ENCODE measurements around the gene ZBTB26.
"Not testable (repeated sequence)": the region's sequence is repeated elsewhere in the genome, so short reads cannot be mapped to it uniquely, and the experiment has no call there.

Gene ZBTB26

DNA sequence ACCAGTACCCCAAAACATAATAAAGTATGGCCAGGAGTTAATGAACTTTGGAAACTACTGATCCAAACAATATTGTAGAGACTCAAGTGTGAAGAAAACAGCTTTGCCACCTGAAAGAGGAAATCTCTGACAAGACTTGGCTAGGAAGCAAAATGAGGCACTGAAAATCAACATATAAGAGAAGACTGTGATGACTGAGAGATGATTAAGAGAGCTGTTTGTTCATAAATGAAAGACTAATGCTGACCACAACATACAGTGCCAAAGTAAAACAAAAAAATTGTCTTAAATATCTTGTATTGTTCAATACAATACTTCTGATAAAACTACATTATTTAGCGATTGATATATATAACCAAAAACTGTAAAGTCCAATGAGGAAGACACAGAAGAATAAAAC lies 33.3 kb downstream of the ZBTB26 start:
- H3K9me3 ChIP-seq (ENCODE audit: control insufficient read depth in 2 of 2, low read length in 2 of 2): no peaks in the 10 kb centered on the region
- H3K27ac ChIP-seq (ENCODE audit: low read depth in 2 of 2, low read length in 2 of 2): no peak overlapping the region
- no peaks in the 10 kb centered on the region for H3K27me3 ChIP-seq (ENCODE audit: control insufficient read depth in 2 of 2, insufficient read depth in 2 of 2, low read length in 2 of 2)
- H3K36me3 ChIP-seq (ENCODE audit: control insufficient read depth in 2 of 2, insufficient read depth in 2 of 2, low read length in 2 of 2): peaks cover 3 to 11% of the 10 kb centered on the region in 2 donors
- H3K9ac ChIP-seq (ENCODE audit: low read depth in 1 of 2, low read length in 2 of 2): no peak overlapping the region
- H3K4me3 ChIP-seq (ENCODE audit: low read length in 2 of 2): no peak overlapping the region
- H3K4me1 ChIP-seq (ENCODE audit: control insufficient read depth in 2 of 2, insufficient read depth in 2 of 2, low read length in 2 of 2): no peaks in the 10 kb centered on the region

DNA sequence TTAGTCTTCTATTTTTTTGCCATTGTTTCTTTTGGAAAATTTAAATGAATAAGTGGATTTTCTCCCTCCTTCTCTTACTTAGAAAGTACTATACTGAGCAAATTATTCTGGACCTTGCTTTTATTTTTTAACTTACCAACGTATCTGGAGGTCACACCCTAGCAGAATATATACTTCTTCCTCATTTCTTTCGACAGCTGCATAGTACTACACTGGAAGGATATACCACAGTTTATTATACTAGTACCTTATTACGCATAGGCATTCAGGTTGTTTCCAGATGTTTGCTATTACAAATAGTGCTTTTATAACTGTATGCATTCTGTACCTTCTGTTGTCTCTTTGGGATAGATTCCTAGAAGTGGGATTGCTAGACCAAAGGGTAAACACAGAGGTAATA lies 42.8 kb downstream of the ZBTB26 start:
- H3K9me3 ChIP-seq (ENCODE audit: control insufficient read depth in 2 of 2, low read length in 2 of 2): no peaks in the 10 kb centered on the region
- H3K36me3 ChIP-seq (ENCODE audit: control insufficient read depth in 2 of 2, insufficient read depth in 2 of 2, low read length in 2 of 2): peaks cover 22% of the 10 kb centered on the region in 2 donors
- H3K27ac ChIP-seq (ENCODE audit: low read depth in 2 of 2, low read length in 2 of 2): no peak overlapping the region
- H3K9ac ChIP-seq (ENCODE audit: low read depth in 1 of 2, low read length in 2 of 2): no peak overlapping the region
- H3K4me1 ChIP-seq (ENCODE audit: control insufficient read depth in 2 of 2, insufficient read depth in 2 of 2, low read length in 2 of 2): no peaks in the 10 kb centered on the region
- H3K4me3 ChIP-seq (ENCODE audit: low read length in 2 of 2): no peak overlapping the region
- no peaks in the 10 kb centered on the region for H3K27me3 ChIP-seq (ENCODE audit: control insufficient read depth in 2 of 2, insufficient read depth in 2 of 2, low read length in 2 of 2)

DNA sequence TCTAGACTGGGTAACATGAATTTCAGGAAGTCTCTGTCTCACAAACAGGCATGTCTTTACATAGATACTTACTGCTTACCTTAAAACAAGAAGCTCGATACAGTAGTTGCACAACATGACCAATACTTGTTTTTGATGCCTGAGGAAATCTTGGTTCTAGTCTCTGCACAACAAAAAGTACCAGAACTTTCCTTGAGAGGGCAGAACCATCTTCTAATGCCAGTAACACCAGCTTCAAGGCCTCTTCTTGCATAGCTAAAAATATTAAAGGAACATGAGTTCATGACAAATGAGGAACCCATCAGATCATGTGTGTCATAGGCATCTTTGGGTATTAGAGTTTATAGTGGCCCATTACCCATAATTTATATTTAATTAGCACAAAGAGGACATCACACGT lies 48.2 kb downstream of the ZBTB26 start:
- Histone ChIP-seq H3K27me3 (ENCODE audit: control insufficient read depth in 2 of 2, insufficient read depth in 2 of 2, low read length in 2 of 2) (no peaks in the 10 kb centered on the region), H3K27ac (ENCODE audit: low read depth in 2 of 2, low read length in 2 of 2) (no peak overlapping the region), H3K36me3 (ENCODE audit: control insufficient read depth in 2 of 2, insufficient read depth in 2 of 2, low read length in 2 of 2) (peaks cover 42 to 46% of the 10 kb centered on the region in 2 donors), H3K4me3 (ENCODE audit: low read length in 2 of 2) (no peak overlapping the region), H3K9me3 (ENCODE audit: control insufficient read depth in 2 of 2, low read length in 2 of 2) (no peaks in the 10 kb centered on the region), H3K9ac (ENCODE audit: low read depth in 1 of 2, low read length in 2 of 2) (no peak overlapping the region), H3K4me1 (ENCODE audit: control insufficient read depth in 2 of 2, insufficient read depth in 2 of 2, low read length in 2 of 2) (no peaks in the 10 kb centered on the region)

DNA sequence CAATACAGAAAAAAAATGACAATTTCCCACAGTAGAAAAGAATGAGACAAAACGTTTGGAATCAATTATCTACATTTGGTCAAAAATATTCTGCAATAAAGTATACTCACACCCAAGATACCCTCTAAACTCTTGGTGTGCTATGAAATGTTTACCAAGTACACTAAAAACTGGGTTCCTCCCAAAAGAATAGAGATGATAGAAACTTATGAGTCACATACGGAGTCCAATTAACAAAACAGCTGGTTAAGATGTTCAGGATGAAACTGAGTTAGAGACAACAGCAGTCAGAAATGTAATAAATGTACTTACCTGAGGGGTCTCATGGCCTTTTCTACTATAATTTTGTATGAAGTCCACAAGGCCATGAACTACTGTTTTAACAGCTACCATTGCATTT lies 51.9 kb downstream of the ZBTB26 start:
- Histone ChIP-seq H3K4me3 (ENCODE audit: low read length in 2 of 2) (no peak overlapping the region), H3K36me3 (ENCODE audit: control insufficient read depth in 2 of 2, insufficient read depth in 2 of 2, low read length in 2 of 2) (peaks cover 59 to 69% of the 10 kb centered on the region in 2 donors), H3K27me3 (ENCODE audit: control insufficient read depth in 2 of 2, insufficient read depth in 2 of 2, low read length in 2 of 2) (no peaks in the 10 kb centered on the region), H3K27ac (ENCODE audit: low read depth in 2 of 2, low read length in 2 of 2) (no peak overlapping the region), H3K4me1 (ENCODE audit: control insufficient read depth in 2 of 2, insufficient read depth in 2 of 2, low read length in 2 of 2) (no peaks in the 10 kb centered on the region), H3K9ac (ENCODE audit: low read depth in 1 of 2, low read length in 2 of 2) (no peak overlapping the region), H3K9me3 (ENCODE audit: control insufficient read depth in 2 of 2, low read length in 2 of 2) (no peaks in the 10 kb centered on the region)

DNA sequence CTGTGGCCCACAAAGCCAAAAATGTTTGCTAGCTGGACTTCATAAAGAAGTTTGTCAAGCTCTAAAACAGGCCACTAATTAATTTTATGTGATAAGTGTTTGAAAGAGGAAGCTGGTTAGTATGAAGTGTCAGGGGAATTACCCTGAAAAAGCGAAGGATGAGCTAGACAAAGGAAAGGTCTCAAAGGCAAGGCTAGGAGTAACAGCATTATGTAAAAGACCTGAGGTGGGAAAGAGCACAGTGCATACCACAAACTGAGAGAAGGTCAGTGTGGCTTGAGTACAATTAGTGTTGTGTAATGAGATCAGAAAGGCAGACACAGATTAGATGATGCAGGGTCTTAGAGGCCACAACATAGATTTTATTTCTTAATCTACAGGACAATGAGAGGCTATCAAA lies 55.8 kb downstream of the ZBTB26 start:
- no peak overlapping the region for H3K9ac ChIP-seq (ENCODE audit: low read depth in 1 of 2, low read length in 2 of 2)
- H3K4me3 ChIP-seq (ENCODE audit: low read length in 2 of 2): no peak overlapping the region
- no peaks in the 10 kb centered on the region for H3K9me3 ChIP-seq (ENCODE audit: control insufficient read depth in 2 of 2, low read length in 2 of 2)
- peaks cover 46 to 63% of the 10 kb centered on the region in 2 donors for H3K36me3 ChIP-seq (ENCODE audit: control insufficient read depth in 2 of 2, insufficient read depth in 2 of 2, low read length in 2 of 2)
- H3K27me3 ChIP-seq (ENCODE audit: control insufficient read depth in 2 of 2, insufficient read depth in 2 of 2, low read length in 2 of 2): no peaks in the 10 kb centered on the region
- no peak overlapping the region for H3K27ac ChIP-seq (ENCODE audit: low read depth in 2 of 2, low read length in 2 of 2)
- H3K4me1 ChIP-seq (ENCODE audit: control insufficient read depth in 2 of 2, insufficient read depth in 2 of 2, low read length in 2 of 2): no peaks in the 10 kb centered on the region

DNA sequence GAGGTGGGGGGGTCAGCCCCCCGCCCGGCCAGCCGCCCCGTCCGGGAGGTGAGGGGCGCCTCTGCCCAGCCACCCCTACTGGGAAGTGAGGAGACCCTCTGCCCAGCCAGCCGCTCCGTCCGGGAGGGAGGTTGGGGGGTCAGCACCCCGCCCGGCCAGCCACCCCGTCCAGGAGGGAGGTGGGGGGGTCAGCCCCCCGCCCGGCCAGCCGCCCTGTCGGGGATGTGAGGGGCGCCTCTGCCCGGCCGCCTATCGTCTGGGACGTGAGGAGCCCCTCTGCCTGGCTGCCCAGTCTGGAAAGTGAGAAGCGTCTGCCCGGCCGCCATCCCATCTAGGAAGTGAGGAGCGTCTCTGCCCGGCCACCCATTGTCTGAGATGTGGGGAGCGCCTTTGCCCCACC lies 64.0 kb downstream of the ZBTB26 start:
- H3K9me3 ChIP-seq (ENCODE audit: control insufficient read depth in 2 of 2, low read length in 2 of 2); H3K9ac ChIP-seq (ENCODE audit: low read depth in 1 of 2, low read length in 2 of 2); H3K4me1 ChIP-seq (ENCODE audit: control insufficient read depth in 2 of 2, insufficient read depth in 2 of 2, low read length in 2 of 2); H3K27ac ChIP-seq (ENCODE audit: low read depth in 2 of 2, low read length in 2 of 2); H3K27me3 ChIP-seq (ENCODE audit: control insufficient read depth in 2 of 2, insufficient read depth in 2 of 2, low read length in 2 of 2); H3K4me3 ChIP-seq (ENCODE audit: low read length in 2 of 2): not testable (repeated sequence)
- H3K36me3 ChIP-seq (ENCODE audit: control insufficient read depth in 2 of 2, insufficient read depth in 2 of 2, low read length in 2 of 2): peaks cover 16 to 23% of the 10 kb centered on the region in 2 donors

DNA sequence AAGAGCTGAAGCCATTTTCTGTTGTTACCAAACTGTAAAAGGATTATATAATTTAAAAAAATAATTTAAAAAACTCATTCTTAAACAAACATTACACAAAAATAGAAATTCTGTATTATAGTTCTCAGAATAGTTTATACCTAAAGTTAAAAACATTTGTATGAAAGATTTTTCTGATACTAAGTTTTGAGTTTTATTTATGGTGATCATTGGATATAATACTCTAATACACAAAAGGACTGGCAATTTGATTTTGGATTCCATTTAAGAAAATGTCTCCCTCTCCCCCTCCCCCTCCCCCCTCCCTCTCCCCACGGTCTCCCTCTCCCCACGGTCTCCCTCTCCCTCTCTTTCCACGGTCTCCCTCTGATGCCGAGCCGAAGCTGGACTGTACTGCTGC lies 65.2 kb downstream of the ZBTB26 start:
- Histone ChIP-seq H3K36me3 (ENCODE audit: control insufficient read depth in 2 of 2, insufficient read depth in 2 of 2, low read length in 2 of 2) (peaks cover 14 to 16% of the 10 kb centered on the region in 2 donors), H3K4me3 (ENCODE audit: low read length in 2 of 2) (no peak overlapping the region)

More for the DNA sequence above, 65.2 kb downstream of the ZBTB26 start:
- H3K4me1 ChIP-seq (ENCODE audit: control insufficient read depth in 2 of 2, insufficient read depth in 2 of 2, low read length in 2 of 2): no peaks in the 10 kb centered on the region
- H3K27me3 ChIP-seq (ENCODE audit: control insufficient read depth in 2 of 2, insufficient read depth in 2 of 2, low read length in 2 of 2): no peaks in the 10 kb centered on the region
- no peak overlapping the region for H3K27ac ChIP-seq (ENCODE audit: low read depth in 2 of 2, low read length in 2 of 2)
- H3K9me3 ChIP-seq (ENCODE audit: control insufficient read depth in 2 of 2, low read length in 2 of 2): no peaks in the 10 kb centered on the region
- H3K9ac ChIP-seq (ENCODE audit: low read depth in 1 of 2, low read length in 2 of 2): no peak overlapping the region

Data from mucosa of rectum (tissue), 2 donors.